Naive B cell (primary cell): ENCODE measurements around the gene FAM107A. TPM values are rescaled to one million over a fixed set of nuclear protein-coding genes. Genes with fewer than 3 reads are reported as not detected.

Experiments used
- ATAC-seq, 2 donors: fragments of 150-1000 bp; cut with Tn5 transposase; 2 replicates each; pipeline ENCODE4 v1.10.0; 2021; ENCODE audit warnings: low read depth in 2 of 2, mild to moderate bottlenecking in 2 of 2, moderate library complexity in 2 of 2
- DNase-seq: peaks from one replicate; pipeline ENCODE4 v3.0.0; 2022
- H3K27ac Mint-ChIP-seq, 6 donors: one replicate each; pipeline ENCODE4 v1.8.0; 2020 to 2022; ENCODE audit warnings: mild to moderate bottlenecking in 6 of 6, mixed read lengths in 6 of 6, moderate library complexity in 5 of 6, inconsistent platforms in 2 of 6
- H3K27me3 Mint-ChIP-seq, 3 donors: one replicate each; pipeline ENCODE4 v1.8.0; 2021 to 2022; ENCODE audit warnings: mixed read lengths in 3 of 3, mild to moderate bottlenecking in 1 of 3
- H3K36me3 Mint-ChIP-seq, 2 donors: one replicate each; pipeline ENCODE4 v1.8.0; 2020 to 2022; ENCODE audit warnings: mixed read lengths in 2 of 2, inconsistent platforms in 1 of 2, mild to moderate bottlenecking in 1 of 2
- H3K4me1 Mint-ChIP-seq, 3 donors: one replicate each; pipeline ENCODE4 v1.8.0; 2020 to 2022; ENCODE audit warnings: mixed read lengths in 3 of 3, inconsistent platforms in 1 of 3, mild to moderate bottlenecking in 1 of 3, moderate library complexity in 1 of 3
- H3K4me3 Mint-ChIP-seq, 8 donors: one replicate each; pipeline ENCODE4 v1.8.0; 2020 to 2022; ENCODE audit warnings: mild to moderate bottlenecking in 8 of 8, mixed read lengths in 8 of 8, moderate library complexity in 8 of 8, inconsistent platforms in 2 of 8
- H3K9me3 Mint-ChIP-seq, 7 donors: one replicate each; pipeline ENCODE4 v1.8.0; 2020 to 2022; ENCODE audit warnings: mixed read lengths in 7 of 7, mild to moderate bottlenecking in 5 of 7, inconsistent platforms in 2 of 7, moderate library complexity in 1 of 7
- polyA plus RNA-seq, 6 donors: library from polyadenylated mRNA; unstranded; fragments of 300-500 nt; fragmentation: Illumina TruSeq; gene quantifications; one replicate each; pipeline ENCODE4 v1.2.3, GENCODE V29; 2021; ENCODE audit warnings: low read depth in 6 of 6

Gene FAM107A
- polyA plus RNA-seq, 6 donors from 2014 or later = not detected

GRCh38 chr3:58608648-58609047 is 31.5 kb upstream of the FAM107A start:
- peaks cover 0 to 4% of the 10 kb centered on the region in 2 donors for H3K36me3 Mint-ChIP-seq
- peaks cover 2 to 12% (median 8%) of the 10 kb centered on the region in 7 donors for H3K9me3 Mint-ChIP-seq
- no peaks in the 10 kb centered on the region for H3K4me1 Mint-ChIP-seq
- ATAC-seq (no peak), DNase-seq (no peak)
- H3K27me3 Mint-ChIP-seq = peaks cover 17 to 30% (median 22%) of the 10 kb centered on the region in 3 donors
- no peak overlapping the region for H3K27ac Mint-ChIP-seq
- H3K4me3 Mint-ChIP-seq = no peak overlapping the region

GRCh38 chr3:58607816-58608215 is 30.6 kb upstream of the FAM107A start:
- H3K4me3 Mint-ChIP-seq = no peak overlapping the region
- no peaks in the 10 kb centered on the region for H3K4me1 Mint-ChIP-seq
- peaks cover 0 to 4% of the 10 kb centered on the region in 2 donors for H3K36me3 Mint-ChIP-seq
- ATAC-seq = no peak
- H3K9me3 Mint-ChIP-seq = peaks cover 2 to 12% (median 8%) of the 10 kb centered on the region in 7 donors
- DNase-seq = no peak
- H3K27ac Mint-ChIP-seq = no peak overlapping the region
- peaks cover 21 to 38% (median 22%) of the 10 kb centered on the region in 3 donors for H3K27me3 Mint-ChIP-seq

- no peak overlapping the region for H3K4me3 Mint-ChIP-seq
- H3K4me1 Mint-ChIP-seq = no peaks in the 10 kb centered on the region
- H3K27ac Mint-ChIP-seq = no peak overlapping the region
- DNase-seq (no peak), ATAC-seq (no peak)
- H3K36me3 Mint-ChIP-seq = peaks cover 0 to 2% of the 10 kb centered on the region in 2 donors
- H3K9me3 Mint-ChIP-seq = peaks cover 0 to 12% (median 8%) of the 10 kb centered on the region in 7 donors
- H3K27me3 Mint-ChIP-seq = peaks cover 21 to 45% (median 29%) of the 10 kb centered on the region in 3 donors
These were observed 29.5 kb upstream of the FAM107A start for GRCh38 chr3:58606693-58607092.

- no peak for DNase-seq
- Mint-ChIP-seq H3K4me1 (no peaks in the 10 kb centered on the region), H3K27ac (no peak overlapping the region), H3K9me3 (peaks cover 0 to 12% (median 8%) of the 10 kb centered on the region in 7 donors), H3K27me3 (peaks cover 18 to 49% (median 37%) of the 10 kb centered on the region in 3 donors), H3K36me3 (no peaks in the 10 kb centered on the region), H3K4me3 (no peak overlapping the region)
- no peak for ATAC-seq
These were observed 26.8 kb upstream of the FAM107A start for GRCh38 chr3:58604031-58604430.

- ATAC-seq (no peak), DNase-seq (no peak)
- H3K4me3 Mint-ChIP-seq = no peak overlapping the region
- peaks cover 0 to 12% (median 8%) of the 10 kb centered on the region in 7 donors for H3K9me3 Mint-ChIP-seq
- no peaks in the 10 kb centered on the region for H3K4me1 Mint-ChIP-seq
- no peak overlapping the region for H3K27ac Mint-ChIP-seq
- peaks cover 18 to 47% (median 32%) of the 10 kb centered on the region in 3 donors for H3K27me3 Mint-ChIP-seq
- H3K36me3 Mint-ChIP-seq = no peaks in the 10 kb centered on the region
These were observed 26.4 kb upstream of the FAM107A start for GRCh38 chr3:58603606-58604005.

- no peaks in the 10 kb centered on the region for H3K36me3 Mint-ChIP-seq
- H3K27ac Mint-ChIP-seq = no peak overlapping the region
- H3K4me3 Mint-ChIP-seq = no peak overlapping the region
- no peak for DNase-seq
- H3K9me3 Mint-ChIP-seq = no peaks in the 10 kb centered on the region
- no peak for ATAC-seq
- H3K27me3 Mint-ChIP-seq = peaks cover 0 to 16% (median 15%) of the 10 kb centered on the region in 3 donors
- H3K4me1 Mint-ChIP-seq = no peaks in the 10 kb centered on the region
These were observed 20.6 kb upstream of the FAM107A start for GRCh38 chr3:58597770-58598310.

- Mint-ChIP-seq H3K27me3 (peaks cover 0 to 11% (median 11%) of the 10 kb centered on the region in 3 donors), H3K9me3 (no peaks in the 10 kb centered on the region), H3K4me3 (no peak overlapping the region), H3K27ac (no peak overlapping the region), H3K4me1 (no peaks in the 10 kb centered on the region), H3K36me3 (no peaks in the 10 kb centered on the region)
- ATAC-seq (no peak), DNase-seq (no peak)
These were observed 19.8 kb upstream of the FAM107A start for GRCh38 chr3:58596834-58597518.

GRCh38 chr3:58594117-58594516 is 16.9 kb upstream of the FAM107A start:
- H3K27ac Mint-ChIP-seq = no peak overlapping the region
- peaks cover 5 to 9% (median 5%) of the 10 kb centered on the region in 3 donors for H3K27me3 Mint-ChIP-seq
- DNase-seq (no peak), ATAC-seq (no peak)
- no peak overlapping the region for H3K4me3 Mint-ChIP-seq
- H3K36me3 Mint-ChIP-seq = no peaks in the 10 kb centered on the region
- H3K4me1 Mint-ChIP-seq = no peaks in the 10 kb centered on the region
- H3K9me3 Mint-ChIP-seq = peaks cover 0 to 4% (median 0%) of the 10 kb centered on the region in 7 donors

- H3K4me1 Mint-ChIP-seq = peaks cover 0 to 2% (median 0%) of the 10 kb centered on the region in 3 donors
These were observed 14.6 kb upstream of the FAM107A start for GRCh38 chr3:58591517-58592510.

GRCh38 chr3:58588030-58588614 is 10.9 kb upstream of the FAM107A start:
- Mint-ChIP-seq H3K27ac (no peak overlapping the region), H3K9me3 (peaks cover 0 to 10% (median 4%) of the 10 kb centered on the region in 7 donors), H3K4me3 (peak overlapping the region in 3 of 8 donors; percentile 4 to 71 (median 67)), H3K27me3 (peaks cover 45 to 54% (median 47%) of the 10 kb centered on the region in 3 donors), H3K36me3 (peaks cover 0 to 14% of the 10 kb centered on the region in 2 donors), H3K4me1 (peaks cover 16 to 25% (median 21%) of the 10 kb centered on the region in 3 donors)
- ATAC-seq = no peak
- DNase-seq = no peak

More at GRCh38 chr3:58591517-58592510, 14.6 kb upstream of the FAM107A start:
- H3K27me3 Mint-ChIP-seq = peaks cover 20 to 24% (median 20%) of the 10 kb centered on the region in 3 donors
- peak overlapping the region in 1 of 6 donors; percentile 10 for H3K27ac Mint-ChIP-seq
- no peaks in the 10 kb centered on the region for H3K36me3 Mint-ChIP-seq
- peaks cover 0 to 4% (median 0%) of the 10 kb centered on the region in 7 donors for H3K9me3 Mint-ChIP-seq
- DNase-seq (no peak), ATAC-seq (no peak)
- H3K4me3 Mint-ChIP-seq = no peak overlapping the region

- Mint-ChIP-seq H3K4me1 (peaks cover 16 to 26% (median 24%) of the 10 kb centered on the region in 3 donors), H3K27ac (no peak overlapping the region), H3K4me3 (no peak overlapping the region)
These were observed 9.6 kb upstream of the FAM107A start for GRCh38 chr3:58586776-58587192.

GRCh38 chr3:58585994-58586393 is 8.8 kb upstream of the FAM107A start:
- peaks cover 0 to 8% (median 4%) of the 10 kb centered on the region in 7 donors for H3K9me3 Mint-ChIP-seq
- peaks cover 43 to 54% (median 45%) of the 10 kb centered on the region in 3 donors for H3K27me3 Mint-ChIP-seq
- ATAC-seq (peak; percentile 18 to 34), DNase-seq (no peak)
- H3K4me3 Mint-ChIP-seq = peak overlapping the region; percentile 91 to 96 (median 94)
- peaks cover 16 to 33% (median 30%) of the 10 kb centered on the region in 3 donors for H3K4me1 Mint-ChIP-seq
- peak overlapping the region in 1 of 6 donors; percentile 29 for H3K27ac Mint-ChIP-seq
- H3K36me3 Mint-ChIP-seq = peaks cover 0 to 14% of the 10 kb centered on the region in 2 donors

More at GRCh38 chr3:58586776-58587192, 9.6 kb upstream of the FAM107A start:
- ATAC-seq (no peak), DNase-seq (no peak)
- Mint-ChIP-seq H3K9me3 (peaks cover 0 to 10% (median 4%) of the 10 kb centered on the region in 7 donors), H3K36me3 (peaks cover 0 to 14% of the 10 kb centered on the region in 2 donors), H3K27me3 (peaks cover 45 to 54% (median 47%) of the 10 kb centered on the region in 3 donors)
